Gastroesophageal sphincter (tissue), 4 donors: ENCODE data around the gene MMS22L. TPM values are rescaled to one million over a fixed set of nuclear protein-coding genes. Genes with fewer than 3 reads are reported as not detected.

Source experiments
- ATAC-seq: fragments of 150-250 bp; one replicate; pipeline ENCODE4 v1.9.1; 2016; ENCODE audit warnings: mild to moderate bottlenecking, moderate library complexity
- H3K27ac ChIP-seq, 4 donors: fragments of 200-600 bp; sonication (generic) in 3 of 4; 1 replicate in 3 of 4; 2 replicates in 1 of 4; pipeline ENCODE4 v1.5.1; 2016 to 2019
- H3K27me3 ChIP-seq: fragments of 200-600 bp; sonication (generic); one replicate; pipeline ENCODE4 v1.5.1; 2019
- H3K36me3 ChIP-seq, 2 donors: fragments of 200-600 bp; sonication (generic); one replicate each; pipeline ENCODE4 v1.5.1; 2019; ENCODE audit warnings: control low read depth in 1 of 2
- H3K4me1 ChIP-seq, 3 donors: fragments of 200-600 bp; sonication (generic); 1 replicate in 2 of 3; 2 replicates in 1 of 3; pipeline ENCODE4 v1.5.1; 2016 to 2019; ENCODE audit warnings: control low read depth in 2 of 3
- H3K4me3 ChIP-seq, 2 donors: fragments of 200-600 bp; sonication (generic); one replicate each; pipeline ENCODE4 v1.5.1; 2019; ENCODE audit warnings: mild to moderate bottlenecking in 1 of 2, moderate library complexity in 1 of 2
- H3K9me3 ChIP-seq, 3 donors: fragments of 200-600 bp; sonication (generic); one replicate each; pipeline ENCODE4 v1.5.1; 2017 to 2019; ENCODE audit warnings: control low read depth in 2 of 3
- CTCF ChIP-seq, 4 experiments: fragments of 200-600 bp in 2 of 4; fragments of 450-650 bp in 2 of 4; sonication (generic) in 1 of 4; IDR thresholded peaks; one replicate each; pipeline ENCODE4 v1.5.1; 2017 to 2019; ENCODE audit warnings: antibody characterized with exemption in 4 of 4, mild to moderate bottlenecking in 2 of 4, moderate library complexity in 2 of 4
- EP300 ChIP-seq: sonication (generic); formaldehyde crosslinking; IDR thresholded peaks from one replicate; pipeline ENCODE4 v1.6.1; 2017; ENCODE audit warnings: antibody characterized with exemption, mild to moderate bottlenecking
- POLR2A ChIP-seq, 2 donors: fragments of 450-650 bp; IDR thresholded peaks; one replicate each; pipeline ENCODE4 v1.6.1; 2017; ENCODE audit warnings: antibody characterized with exemption in 2 of 2, mild to moderate bottlenecking in 2 of 2, moderate library complexity in 1 of 2
- POLR2AphosphoS5 ChIP-seq: sonication (generic); formaldehyde crosslinking; IDR thresholded peaks from one replicate; pipeline ENCODE4 v1.6.1; 2017; ENCODE audit warnings: antibody characterized with exemption
- WGBS, 2 donors: methylation state at CpG; one replicate each; pipeline ENCODE4 v1.1.5; 2018; ENCODE audit warnings: low coverage in 1 of 2; 5-methylcytosine and 5-hydroxymethylcytosine counted together
- total RNA-seq, 4 donors: library from RNA; depleted of rRNA; stranded (reverse); fragments of >200 nt; gene quantifications; one replicate each; pipeline ENCODE4 v1.1.0, GENCODE V29; 2016

Gene MMS22L
- total RNA-seq, 4 donors from 2014 or later, result 3.7 to 21.8 (median 4.3) TPM

DNA sequence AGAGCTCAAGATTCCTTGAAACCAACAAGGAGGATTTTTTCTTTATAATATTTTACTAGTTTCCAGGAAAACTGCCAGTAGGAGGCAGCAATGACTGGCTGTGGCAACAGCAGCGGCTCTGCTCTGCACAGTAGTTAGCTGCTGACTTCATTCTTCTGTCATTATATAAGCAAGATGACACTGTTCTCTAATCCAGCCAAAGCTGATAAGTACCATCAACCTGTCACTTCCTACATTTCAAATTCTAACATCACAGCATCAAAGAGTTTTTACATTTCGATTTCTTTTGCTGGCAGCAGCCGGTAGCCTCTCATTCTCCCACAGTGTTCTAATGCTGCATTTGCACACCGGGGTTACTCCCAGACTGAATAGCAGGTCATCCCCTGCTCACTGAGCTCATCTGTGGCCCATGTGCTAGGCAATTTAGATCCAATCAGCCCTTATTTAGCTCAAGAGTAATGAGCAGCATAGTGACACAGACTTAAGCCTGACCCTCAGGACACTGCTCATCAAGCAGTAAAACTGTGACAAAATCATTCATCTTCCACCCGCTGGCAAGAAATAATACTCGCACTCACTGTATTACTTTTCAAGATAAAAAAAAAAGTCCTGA lies 67.8 kb downstream of the MMS22L start:
- Histone ChIP-seq H3K27me3 (no peaks in the 10 kb centered on the region), H3K36me3 (no peaks in the 10 kb centered on the region), H3K4me1 (no peaks in the 10 kb centered on the region), H3K27ac (no peak overlapping the region), H3K9me3 (no peaks in the 10 kb centered on the region), H3K4me3 (no peak overlapping the region)
- ATAC-seq, result no peak
- peak in 1 of 4 experiments; percentile 45 for TF ChIP-seq CTCF (IDR thresholded peaks at IDR 0.05)
- no peak for TF ChIP-seq EP300
- no peak for TF ChIP-seq POLR2AphosphoS5
- WGBS, 2 donors, result 45 to 63% methylated on average over 5 to 6 of the region's 6 CpGs

DNA sequence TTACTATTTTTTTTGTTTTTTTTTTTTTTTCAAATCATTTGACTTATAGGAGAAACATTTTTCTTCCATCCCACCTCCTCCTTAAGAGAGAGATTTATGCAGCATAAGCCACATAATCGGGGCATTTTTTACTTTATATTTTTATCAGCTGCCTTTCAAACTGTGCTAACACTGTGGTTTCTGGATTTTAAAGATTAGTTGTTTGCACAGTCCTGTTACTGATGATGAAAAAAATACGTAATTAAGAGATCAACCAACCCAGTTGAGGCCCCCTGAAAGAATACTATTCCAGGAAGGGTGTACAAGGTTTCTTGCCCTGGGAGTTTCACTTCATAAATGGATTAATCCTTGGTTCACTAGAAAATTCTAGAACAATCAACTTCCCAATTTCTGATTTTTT lies 68.3 kb downstream of the MMS22L start:
- Histone ChIP-seq H3K4me3 (no peak overlapping the region), H3K9me3 (no peaks in the 10 kb centered on the region), H3K27ac (no peak overlapping the region), H3K36me3 (no peaks in the 10 kb centered on the region), H3K4me1 (no peaks in the 10 kb centered on the region), H3K27me3 (no peaks in the 10 kb centered on the region)
- TF ChIP-seq CTCF (IDR thresholded peaks at IDR 0.05) (no peak), POLR2A (IDR thresholded peaks at IDR 0.05) (no peak), EP300 (no peak), POLR2AphosphoS5 (no peak)
- no peak for ATAC-seq
- 0 to 58% methylated on average over 1 to 2 of the region's 2 CpGs for WGBS, 2 donors

GRCh38 chr6:97207383-97207782 lies 75.6 kb downstream of the MMS22L start:
- H3K27ac ChIP-seq, result no peak overlapping the region
- no peaks in the 10 kb centered on the region for H3K36me3 ChIP-seq
- H3K4me1 ChIP-seq, result no peaks in the 10 kb centered on the region
- no peaks in the 10 kb centered on the region for H3K27me3 ChIP-seq
- H3K4me3 ChIP-seq, result no peak overlapping the region
- ATAC-seq, result no peak
- no peaks in the 10 kb centered on the region for H3K9me3 ChIP-seq
- TF ChIP-seq EP300, result no peak
- TF ChIP-seq CTCF (IDR thresholded peaks at IDR 0.05), result no peak

GRCh38 chr6:97205966-97206365 lies 77.0 kb downstream of the MMS22L start:
- ATAC-seq, result no peak
- no peaks in the 10 kb centered on the region for H3K36me3 ChIP-seq
- no peaks in the 10 kb centered on the region for H3K9me3 ChIP-seq
- TF ChIP-seq POLR2AphosphoS5 (no peak), CTCF (IDR thresholded peaks at IDR 0.05) (no peak), EP300 (no peak), POLR2A (IDR thresholded peaks at IDR 0.05) (no peak)
- H3K27me3 ChIP-seq, result no peaks in the 10 kb centered on the region
- H3K4me1 ChIP-seq, result no peaks in the 10 kb centered on the region
- H3K4me3 ChIP-seq, result no peak overlapping the region
- no peak overlapping the region for H3K27ac ChIP-seq

DNA sequence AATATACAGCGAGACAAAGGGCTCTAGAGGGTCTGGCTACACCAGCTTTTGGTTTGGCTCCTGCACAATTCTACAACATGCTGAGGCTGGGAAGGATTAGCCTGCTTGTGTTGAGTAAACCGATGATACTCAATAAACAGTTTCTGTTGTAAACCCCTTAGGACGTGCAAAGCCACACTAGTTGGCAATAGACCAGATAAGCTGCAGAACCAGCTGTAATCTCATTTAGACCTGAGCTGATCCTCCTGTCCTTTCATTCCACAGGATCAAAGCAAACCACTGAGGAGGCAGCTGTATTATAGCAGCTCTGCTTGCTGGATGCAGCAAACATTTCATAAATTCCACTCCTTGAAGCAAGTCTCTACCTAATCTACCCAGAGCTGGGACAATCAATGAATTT lies 79.7 kb downstream of the MMS22L start:
- WGBS, 2 donors, result 57 to 83% methylated on average over 3 of the region's 3 CpGs
- Histone ChIP-seq H3K9me3 (no peaks in the 10 kb centered on the region), H3K4me1 (no peaks in the 10 kb centered on the region), H3K4me3 (no peak overlapping the region), H3K36me3 (no peaks in the 10 kb centered on the region), H3K27ac (no peak overlapping the region), H3K27me3 (no peaks in the 10 kb centered on the region)
- no peak for ATAC-seq
- no peak for TF ChIP-seq EP300
- no peak for TF ChIP-seq POLR2AphosphoS5
- no peak for TF ChIP-seq CTCF (IDR thresholded peaks at IDR 0.05)
- TF ChIP-seq POLR2A (IDR thresholded peaks at IDR 0.05), result no peak
